ENCODE results near the gene ZFC3H1.
A peak's percentile ranks its signal among the peaks of the same experiment; 100 is the strongest.

Gene ZFC3H1

DNA sequence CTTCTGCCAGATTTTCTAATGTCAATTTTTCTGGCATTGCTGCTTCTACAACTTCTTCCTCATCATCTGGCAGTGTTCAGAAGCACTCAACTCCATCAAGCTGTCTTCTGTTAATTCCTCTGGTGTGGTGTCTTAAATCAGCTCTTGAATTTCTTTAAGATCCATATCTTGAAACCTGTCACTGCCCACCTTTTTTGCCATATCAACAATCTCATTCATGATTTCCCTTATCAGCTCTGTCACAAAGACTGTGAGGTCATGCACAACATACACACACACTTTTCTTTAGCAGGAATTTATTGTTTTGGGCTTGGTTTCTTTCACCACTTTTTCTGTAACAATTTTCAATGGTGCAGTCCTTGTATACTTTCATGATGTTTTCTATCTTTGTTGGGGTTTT is 7.7 kb upstream of the ZFC3H1 start:
- DNase-seq, result no peak

DNA sequence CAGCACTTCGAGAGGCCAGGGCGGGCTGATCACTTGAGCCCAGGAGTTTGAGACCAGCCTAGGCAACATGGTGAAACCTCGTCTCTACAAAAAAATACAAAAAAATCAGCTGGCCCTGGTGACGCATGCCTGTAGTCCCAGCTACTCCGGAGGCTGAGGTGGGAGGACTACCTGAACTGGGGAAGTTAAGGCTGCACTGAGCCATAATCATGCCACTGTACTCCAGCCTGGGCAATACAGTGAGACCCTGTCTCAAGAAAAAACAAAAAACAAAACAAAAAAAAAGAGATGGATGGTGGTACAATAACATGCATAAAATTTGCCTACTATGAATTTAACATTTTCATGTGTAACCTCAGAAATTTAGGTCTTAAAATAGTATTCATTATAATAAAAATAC is 2.6 kb upstream of the ZFC3H1 start:
- no peak for DNase-seq

DNA sequence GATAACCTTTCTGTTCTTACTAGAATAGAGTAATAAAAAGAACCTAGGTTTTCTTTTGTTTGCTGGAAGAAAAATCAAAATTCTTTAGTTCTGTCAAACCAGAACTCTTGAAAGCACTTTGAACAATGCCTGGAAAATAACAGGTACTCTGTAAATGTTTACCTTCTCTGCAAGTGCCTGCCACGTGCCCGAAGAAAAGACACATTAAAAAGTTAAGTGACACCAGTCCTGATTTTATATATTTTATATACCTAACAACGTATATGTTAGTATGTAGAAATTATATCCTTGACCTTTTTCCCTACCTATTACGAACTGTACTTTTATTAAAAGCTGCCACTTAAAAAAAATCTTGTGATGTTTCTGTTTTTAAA is 1.4 kb upstream of the ZFC3H1 start:
- no peak for DNase-seq

DNA sequence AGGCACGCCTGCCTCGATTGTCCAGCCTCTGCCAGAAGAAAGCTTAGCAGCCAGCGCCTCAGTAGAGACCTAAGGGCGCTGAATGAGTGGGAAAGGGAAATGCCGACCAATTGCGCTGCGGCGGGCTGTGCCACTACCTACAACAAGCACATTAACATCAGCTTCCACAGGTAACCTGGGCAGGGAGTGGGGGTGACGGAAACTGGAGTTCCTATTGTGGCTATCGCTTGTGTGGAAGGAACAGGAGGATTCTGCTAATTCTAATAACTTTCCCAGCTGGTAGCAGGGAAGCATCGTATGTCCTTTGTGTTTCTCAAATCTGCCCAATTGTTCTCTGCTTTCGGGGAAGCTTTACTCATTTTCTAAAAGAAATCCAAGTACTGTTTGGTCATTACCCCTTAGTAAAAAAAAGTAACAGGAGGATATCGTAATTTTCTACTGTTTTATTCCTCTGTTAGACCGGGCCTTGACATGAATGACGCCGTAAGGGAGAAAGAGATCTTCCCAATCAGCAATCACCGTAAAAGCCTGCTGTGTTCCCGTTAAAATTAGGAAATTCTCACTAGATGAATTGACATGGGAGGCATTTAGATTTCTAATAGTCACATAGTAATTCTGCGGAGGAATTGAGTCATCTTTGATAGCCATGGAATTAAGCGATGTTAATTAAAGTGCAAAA is 902 bp upstream of the ZFC3H1 start:
- no peak for DNase-seq

DNA sequence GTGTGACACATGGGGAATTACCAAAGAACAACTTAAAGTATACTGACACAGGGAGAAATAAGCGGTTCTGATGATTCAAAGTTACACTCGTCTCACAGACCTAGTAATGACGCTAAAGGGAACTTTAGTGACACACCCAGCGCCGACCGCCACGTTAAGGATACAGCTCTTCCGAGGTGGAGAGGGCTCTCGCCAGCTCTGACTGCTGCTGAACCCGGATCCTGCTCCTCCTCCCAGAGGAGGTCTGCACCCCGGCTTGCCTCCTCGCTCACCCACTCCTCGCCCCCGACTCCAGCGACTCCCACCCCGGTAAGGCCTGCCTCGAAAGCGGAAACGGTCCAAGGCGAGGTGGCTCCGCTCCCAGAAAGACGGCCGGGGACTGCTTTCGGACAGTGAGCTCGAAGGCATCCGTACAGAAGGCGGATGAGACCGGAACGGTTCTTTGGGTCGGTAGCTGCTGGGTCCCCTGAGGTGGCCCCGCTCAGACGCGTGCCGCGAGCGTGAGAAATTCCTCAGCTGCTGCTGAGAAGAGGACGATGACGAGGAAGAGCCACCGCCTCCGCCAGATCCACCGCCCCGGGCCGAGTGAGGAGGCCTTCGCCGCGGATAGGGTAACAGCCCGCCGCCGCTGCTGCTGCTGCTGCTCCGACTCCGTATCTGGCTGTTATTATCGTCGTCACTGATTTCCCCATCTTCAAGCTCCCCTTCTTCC is 643 bp downstream of the ZFC3H1 start:
- DNase-seq, result no peak

DNA sequence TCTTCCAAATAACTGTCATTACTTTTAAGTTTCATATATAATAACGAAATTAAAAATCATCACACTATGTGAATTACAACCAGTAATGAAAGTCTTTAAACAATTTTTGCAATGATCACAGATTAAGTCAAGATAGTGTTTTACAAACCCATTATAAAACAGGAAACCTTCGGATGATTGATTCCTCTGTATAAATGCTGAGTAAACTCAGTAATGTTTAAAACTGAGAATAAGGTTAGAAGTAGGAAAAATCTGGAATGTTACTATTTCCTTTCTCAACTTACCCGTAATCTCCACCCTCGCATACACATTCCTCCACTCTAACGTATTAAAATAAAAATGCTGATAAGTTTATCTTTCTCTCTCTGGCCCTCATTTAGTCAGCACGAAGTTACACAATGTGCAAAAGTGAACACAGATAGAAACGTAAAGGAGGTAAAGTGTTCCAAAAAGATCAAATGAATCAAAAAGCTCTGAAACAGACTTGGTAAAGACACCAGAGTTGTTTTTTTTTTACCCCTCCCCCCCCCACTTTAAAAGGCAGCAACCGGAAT is 1.6 kb downstream of the ZFC3H1 start:
- no peak for DNase-seq

DNA sequence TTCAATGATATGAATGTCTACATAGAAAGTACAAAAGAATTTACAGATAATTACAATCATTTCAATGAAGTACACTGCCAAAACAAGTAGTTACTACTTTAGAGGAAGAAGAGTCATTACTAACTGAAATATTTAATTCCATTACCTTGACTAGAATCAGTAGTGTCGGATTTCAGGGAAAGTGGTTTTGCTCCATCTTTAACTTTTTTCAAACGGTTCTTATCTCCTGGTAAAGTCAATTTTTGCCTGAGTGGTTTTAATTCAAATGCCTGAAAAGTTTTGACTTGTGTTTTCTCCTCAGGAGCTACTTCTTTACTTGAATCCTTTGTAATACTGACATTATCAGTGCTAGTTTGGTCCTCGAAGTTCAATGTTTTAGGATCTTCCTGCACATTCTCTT is 6.9 kb downstream of the ZFC3H1 start:
- DNase-seq, result no peak

DNA sequence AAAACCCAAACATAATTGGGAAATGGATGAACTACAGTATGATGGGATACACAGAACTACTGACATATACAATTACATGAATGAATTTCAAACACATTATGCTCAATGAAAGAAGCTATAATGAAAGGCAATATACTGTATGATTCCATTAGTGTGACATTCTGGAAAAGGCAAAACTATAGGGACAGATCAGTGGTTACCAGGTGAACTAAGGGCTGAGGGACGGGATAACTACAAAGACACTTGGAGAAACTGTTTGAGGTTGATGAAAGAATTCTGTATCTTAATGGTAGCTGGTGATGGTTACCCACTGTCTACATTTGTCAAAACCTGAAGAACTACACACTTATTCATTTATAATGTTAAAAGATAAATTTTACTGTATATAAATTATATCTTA is 7.7 kb downstream of the ZFC3H1 start:
- no peak for DNase-seq

DNA sequence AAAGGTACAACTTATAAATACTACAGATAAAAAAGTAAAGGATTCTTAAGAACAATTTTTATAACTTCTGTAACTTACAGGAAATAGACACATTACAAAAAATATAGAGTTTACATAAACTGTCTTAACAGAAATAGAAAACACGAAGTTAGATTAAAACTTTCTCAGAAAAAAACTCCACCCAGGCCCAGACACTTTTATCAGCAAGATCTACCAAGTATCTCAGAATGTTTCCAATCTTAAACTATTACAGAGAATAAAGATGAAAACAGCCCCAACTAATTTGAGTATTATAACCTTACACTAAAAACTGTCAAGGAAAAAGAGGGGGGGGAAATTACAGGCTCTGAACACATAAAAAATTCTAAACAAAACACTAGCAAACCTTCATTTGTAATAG is 8.2 kb downstream of the ZFC3H1 start:
- DNase-seq, result no peak

DNA sequence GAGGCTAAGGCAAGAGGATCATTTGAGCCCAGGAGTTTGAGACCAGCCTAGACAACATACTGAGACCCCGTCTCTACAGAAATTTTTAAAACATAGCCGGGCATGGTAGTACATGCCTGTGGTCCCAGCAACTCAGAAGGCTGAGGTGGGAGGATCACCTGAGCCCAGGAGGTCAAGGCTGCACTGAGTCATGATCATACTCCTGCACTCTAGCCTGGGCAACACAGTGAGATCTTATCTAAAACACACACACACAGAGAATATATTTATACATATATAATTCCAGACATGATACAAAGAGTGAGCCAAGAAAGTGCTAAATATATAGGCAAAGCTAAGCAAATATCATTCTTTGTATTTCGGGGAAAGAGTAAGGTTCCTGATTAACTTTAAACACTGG is 9.4 kb downstream of the ZFC3H1 start:
- no peak for DNase-seq

DNA sequence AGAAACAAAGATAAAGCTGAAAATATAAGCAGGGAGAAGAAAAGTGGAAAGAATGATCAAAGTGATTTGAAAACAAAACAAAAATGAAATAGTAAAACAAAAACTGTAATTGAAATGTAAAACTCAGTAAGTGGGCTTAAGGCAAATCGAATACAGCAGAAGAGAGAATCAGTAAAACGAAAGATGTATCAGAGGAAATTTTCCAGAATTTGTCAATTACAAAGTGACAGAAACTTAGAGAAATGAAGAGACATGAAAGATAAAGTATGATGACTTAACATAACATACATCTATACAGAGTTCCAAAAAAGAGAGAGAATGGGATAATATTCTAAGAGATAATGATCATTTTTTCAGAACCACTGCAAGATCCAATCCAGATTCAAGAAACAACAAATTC is 10.5 kb downstream of the ZFC3H1 start:
- DNase-seq, result no peak

DNA sequence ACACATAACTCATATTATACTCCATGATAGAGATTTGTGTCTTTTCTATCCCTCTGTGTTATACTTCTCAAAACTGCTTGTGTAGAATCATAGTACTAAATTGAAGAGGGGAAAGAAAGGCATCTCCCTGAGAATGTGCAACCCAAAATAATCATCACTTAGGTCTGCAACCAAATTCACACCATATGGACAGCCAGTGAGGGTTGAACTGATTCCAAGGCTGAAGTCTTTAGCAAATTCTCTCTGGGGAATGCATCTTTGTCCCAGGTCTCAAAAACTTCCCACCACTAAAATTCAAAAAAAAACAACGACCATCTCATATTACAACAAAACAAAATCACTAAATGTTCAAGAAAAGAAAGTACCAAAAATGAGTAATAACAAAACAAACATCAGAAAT is 11.0 kb downstream of the ZFC3H1 start:
- DNase-seq, result no peak

DNA sequence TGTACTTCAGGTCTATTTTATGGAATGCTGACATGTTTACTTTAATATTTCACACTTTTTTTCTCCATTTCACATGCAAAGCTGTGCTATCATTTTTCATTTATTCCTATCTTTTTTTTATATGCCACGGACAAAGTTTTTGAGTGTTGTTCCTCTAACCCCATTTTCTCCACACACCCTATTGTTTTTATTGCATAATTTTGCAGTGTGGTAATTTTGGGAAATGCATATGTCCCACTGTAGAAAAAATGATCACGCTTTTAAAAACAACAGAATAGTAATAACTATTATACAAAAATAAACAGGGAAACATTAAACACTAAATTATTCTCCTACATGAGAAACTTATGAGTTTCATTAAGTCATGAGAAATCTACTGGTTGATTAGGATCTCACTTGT is 14.2 kb downstream of the ZFC3H1 start:
- DNase-seq, result no peak

DNA sequence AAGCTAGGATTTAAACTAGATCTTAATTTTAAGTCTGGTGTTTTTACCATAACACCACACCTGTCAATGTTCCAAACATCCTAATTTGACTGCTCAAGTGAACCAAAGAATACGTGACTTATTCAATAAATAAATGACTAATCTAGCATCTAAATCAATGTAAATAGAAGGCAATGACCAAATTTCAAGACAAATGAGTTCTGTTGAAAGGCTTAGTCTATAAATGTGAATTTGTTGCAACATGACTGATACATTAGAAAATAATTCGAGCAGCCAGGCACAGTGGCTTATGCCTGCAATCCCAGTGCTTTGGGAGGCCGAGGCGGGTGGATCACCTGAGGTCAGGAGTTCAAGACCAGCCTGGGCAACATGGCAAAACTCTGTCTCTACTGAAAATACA is 15.1 kb downstream of the ZFC3H1 start:
- no peak for DNase-seq

DNA sequence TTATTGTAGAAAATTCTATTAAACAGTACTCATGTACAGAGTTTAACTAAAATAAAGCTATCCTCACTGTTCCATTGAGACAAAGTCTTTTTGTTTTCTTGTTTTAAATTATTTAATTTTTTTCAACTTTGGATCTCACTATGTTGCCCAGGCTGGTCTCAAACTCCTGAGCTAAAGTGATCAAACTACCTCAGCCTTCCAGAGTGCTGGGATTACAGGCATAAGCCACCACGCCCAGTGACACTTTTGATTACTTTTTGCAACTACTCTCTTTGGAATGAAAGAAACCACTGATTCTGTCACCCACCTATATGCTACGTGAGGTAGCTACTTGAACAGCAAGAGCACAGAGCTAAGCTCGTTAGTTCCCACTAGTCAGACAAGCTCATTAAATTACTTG is 17.1 kb downstream of the ZFC3H1 start:
- no peak for DNase-seq

DNA sequence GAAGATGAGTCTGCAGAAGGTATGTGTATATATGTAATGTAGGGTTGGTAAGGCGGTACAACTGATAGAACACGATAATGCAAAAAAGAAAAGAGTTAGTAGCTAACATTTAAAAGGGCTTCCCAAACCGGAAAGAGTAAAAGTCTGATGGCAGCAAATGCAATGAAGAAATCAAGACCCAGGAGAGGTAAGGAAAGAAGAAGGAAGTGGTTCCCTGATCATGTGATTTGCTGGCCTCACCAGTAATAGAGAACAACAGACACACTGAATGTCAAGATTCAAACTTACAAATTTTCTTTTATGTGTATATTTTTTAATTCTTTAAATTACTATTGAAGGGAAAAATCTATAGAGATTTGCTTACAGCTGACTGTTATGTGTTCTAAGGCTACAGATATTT is 18.4 kb downstream of the ZFC3H1 start:
- DNase-seq, result no peak

DNA sequence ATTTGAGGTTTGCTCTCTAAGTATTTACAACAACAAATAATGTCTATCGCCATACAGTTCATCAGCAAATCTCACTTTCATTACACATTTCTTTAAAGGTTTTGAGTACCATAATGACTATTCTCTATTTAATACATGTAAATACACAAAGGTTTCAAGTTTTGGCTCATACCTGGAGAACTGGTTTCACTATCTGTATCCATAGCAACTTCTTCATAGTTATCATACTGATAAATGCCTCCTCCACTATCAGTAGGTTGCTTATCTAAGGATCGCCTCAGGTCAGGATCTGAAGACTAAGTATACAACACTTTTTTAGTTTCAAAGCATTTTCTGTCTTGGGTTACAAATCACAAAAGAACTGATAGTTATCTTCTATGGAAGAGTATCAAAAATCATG is 21.4 kb downstream of the ZFC3H1 start:
- DNase-seq, result no peak

DNA sequence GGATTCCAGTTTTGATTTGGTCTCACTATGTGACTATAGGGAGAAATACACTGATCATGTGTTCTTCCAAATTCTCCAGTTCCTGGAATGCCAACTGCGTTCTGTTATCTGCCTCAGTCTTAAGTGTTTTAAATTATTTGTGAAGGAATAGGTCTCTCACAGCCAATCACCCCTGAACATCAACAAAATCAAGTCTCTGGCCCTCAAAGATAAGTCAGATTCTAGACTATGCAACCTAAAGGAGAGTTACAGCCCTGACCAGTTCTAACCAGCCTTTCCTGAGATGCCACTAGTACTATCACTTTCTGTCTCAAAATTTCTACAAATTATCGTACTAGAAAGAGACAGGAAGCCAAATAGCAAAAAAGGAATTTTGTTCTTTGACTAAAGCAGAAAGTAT is 22.3 kb downstream of the ZFC3H1 start:
- DNase-seq, result no peak

DNA sequence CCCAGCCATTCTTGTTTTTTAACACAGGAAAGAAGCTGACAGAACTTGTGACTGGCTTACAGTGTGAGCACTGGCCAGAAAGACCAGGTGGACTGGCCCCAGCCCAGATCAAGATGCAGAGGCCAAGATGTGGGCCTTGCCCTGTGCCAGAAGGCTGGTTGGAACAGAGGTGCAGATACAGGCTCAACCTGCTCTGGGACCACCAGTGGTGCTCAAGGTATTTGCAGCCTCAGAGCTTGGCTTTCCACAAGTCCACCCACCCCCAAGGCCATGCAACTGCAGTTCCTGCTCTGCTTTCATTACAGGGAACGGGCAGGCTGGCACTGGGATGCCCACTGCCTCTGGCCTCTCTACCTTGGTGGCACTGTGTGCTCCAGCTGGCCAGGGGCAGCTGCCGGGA is 23.3 kb downstream of the ZFC3H1 start:
- no peak for DNase-seq

DNA sequence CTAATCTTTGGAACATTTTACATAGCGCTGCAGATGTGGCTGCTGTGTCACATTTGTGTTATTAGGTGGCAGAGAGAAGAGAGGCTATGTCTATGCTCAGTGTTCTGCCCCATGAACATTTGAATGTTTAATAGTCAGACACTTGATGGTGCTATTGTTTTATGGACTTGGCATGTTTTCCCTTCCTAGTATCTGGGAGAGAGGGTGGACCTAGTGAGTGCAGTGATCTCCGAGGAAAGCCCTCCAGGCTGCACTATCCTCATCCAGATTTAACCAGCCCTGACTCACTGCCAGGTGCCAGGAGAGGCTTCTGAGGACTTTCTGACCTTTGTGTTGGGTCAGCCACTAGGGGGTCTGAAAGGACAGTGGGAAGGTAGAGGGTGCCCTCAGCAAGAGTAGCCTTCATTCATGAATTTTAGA is 24.3 kb downstream of the ZFC3H1 start:
- no peak for DNase-seq

DNA sequence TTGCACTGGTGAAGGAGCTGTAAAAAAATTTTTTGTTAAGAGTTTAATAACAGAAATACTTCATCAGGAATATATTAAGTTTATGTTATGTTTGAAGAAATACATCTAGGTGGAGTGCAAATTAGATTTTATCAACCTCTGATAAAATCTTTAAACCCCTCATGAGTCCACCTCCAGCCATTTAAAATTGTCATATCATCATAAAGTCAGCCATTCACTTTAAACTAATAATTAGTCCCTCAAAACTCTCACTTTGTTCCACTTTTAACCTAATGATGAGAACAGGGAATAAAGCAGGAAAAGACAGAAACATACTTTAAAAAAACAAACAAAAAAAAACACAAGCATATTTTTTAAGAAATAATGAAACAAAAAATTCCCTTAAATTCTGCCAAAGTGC is 25.1 kb downstream of the ZFC3H1 start:
- DNase-seq, result no peak

DNA sequence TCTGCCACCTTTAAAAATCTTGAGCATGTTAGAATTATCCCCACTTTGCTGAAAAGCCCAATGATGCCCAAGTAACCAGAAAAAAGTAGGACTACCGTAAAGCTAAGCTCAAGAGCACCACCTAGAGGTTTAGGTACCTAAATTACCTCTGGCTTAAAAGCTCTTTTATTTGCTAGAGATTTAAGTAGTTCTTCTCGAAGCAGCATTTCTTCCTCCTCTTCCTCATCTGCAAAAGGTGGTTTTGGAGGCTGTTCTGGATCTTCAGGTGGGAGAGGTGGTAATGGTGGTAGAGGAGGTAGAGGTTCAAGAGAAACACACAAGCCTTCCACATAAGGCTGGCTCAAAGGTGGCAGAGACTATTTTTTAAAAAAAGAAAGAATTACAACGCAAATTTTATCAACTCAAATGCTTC is 26.9 kb downstream of the ZFC3H1 start:
- peak; percentile 16 for DNase-seq

DNA sequence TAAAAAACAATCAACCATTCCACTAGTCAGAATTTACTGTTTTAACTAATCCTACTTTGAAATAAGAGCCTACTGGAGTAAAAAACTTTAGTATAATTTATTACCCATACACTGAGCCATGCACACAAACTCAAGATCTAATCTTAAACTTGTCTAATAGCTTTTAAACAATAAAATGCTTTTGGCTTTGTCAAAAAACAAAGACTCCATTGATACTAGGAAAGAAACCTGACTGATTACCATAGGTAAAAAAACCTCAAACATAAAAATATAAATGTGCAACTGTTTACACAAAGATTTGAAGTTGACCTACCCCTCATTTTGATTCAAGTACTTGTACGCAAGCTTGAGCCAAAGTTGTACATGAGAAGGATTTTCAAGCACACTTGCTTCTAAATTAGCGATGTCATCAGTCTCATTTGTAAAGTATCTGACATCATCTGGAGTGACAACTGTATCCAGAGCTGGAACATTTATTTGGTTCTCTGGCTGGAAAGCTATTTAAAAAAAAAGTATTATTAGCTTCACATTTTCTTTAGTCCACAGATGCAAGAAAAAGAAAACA is 36.1 kb downstream of the ZFC3H1 start:
- no peak for DNase-seq

DNA sequence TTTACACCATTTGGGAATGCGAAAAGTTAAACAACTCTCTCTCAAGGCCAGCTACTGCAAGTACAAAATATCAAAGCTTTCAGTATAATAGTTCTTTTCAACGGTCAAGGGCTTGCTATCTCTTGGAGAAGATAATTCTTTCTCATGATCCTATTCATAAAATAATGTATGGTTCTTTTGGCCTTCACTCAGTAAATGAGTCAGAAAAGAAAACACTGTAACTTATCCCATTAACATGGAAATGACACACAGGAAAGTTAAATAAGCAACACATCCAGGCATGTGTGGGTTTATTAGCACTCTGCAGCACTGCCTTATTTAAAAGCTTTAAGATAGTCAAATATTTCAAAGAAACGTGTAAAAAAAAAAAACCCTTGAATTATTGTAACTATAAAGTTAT is 36.9 kb downstream of the ZFC3H1 start:
- DNase-seq, result no peak

DNA sequence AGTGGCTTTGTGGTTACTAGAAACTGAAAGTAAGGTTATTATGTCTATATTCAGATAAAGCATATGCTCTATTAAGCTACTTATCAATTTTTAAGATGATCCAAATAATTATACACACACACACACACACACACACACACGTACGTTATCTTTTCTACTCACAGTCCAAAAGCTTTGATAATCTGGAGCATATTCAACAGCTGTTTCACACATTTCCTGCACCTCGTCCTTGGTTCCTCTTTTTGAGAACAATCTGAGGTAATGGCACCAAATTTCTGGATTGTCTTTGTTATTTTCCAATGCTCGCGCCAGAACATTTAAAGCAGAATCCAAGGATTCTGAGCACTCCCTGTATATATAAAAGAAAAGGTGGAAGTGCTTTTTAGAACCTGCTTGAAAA is 37.5 kb downstream of the ZFC3H1 start:
- no peak for DNase-seq
